CD4-positive, alpha-beta memory T cell (primary cell): ENCODE measurements around the gene LRRC49. TPM values are rescaled to one million over a fixed set of nuclear protein-coding genes. Genes with fewer than 3 reads are reported as not detected.

Experiments used
- CTCF ChIA-PET: fragments of 350-600 bp; sonication (Branson Sonifier 250); formaldehyde crosslinking; loops from one replicate; lab custom pipeline; 2021; ENCODE audit warnings: inconsistent platforms; ENCODE audit not compliant: partially characterized antibody; lab: Charles Lee
- POLR2A ChIA-PET: fragments of 350-600 bp; sonication (Branson Sonifier 250); formaldehyde crosslinking; loops from one replicate; lab custom pipeline; 2021; ENCODE audit not compliant: partially characterized antibody; lab: Charles Lee
- DNase-seq, 5 donors: peaks; one replicate each; pipeline versions ENCODE4 v3.0.0 to v3.0.0-alpha.2; 2020 to 2022; ENCODE audit warnings: mixed read lengths in 1 of 5
- H3K27ac ChIP-seq: one replicate; pipeline ENCODE4 v1.7.0; 2013; ENCODE audit warnings: low read depth, low read length
- H3K27me3 ChIP-seq: 2 replicates; pipeline ENCODE4 v1.7.0; 2013; ENCODE audit warnings: mild to moderate bottlenecking, low read length, moderate library complexity; ENCODE audit not compliant: insufficient read depth
- H3K36me3 ChIP-seq: 2 replicates; pipeline ENCODE4 v1.7.0; 2013; ENCODE audit warnings: mild to moderate bottlenecking, low read length, moderate library complexity; ENCODE audit not compliant: insufficient read depth
- H3K4me1 ChIP-seq: 2 replicates; pipeline ENCODE4 v1.7.0; 2013; ENCODE audit warnings: mild to moderate bottlenecking, low read length, moderate library complexity; ENCODE audit not compliant: insufficient read depth
- H3K4me3 ChIP-seq, 2 donors: one replicate each; pipeline ENCODE4 v1.7.0; 2013; ENCODE audit warnings: low read length in 2 of 2, mild to moderate bottlenecking in 1 of 2
- H3K9me3 ChIP-seq, 2 donors: one replicate each; pipeline ENCODE4 v1.7.0; 2013; ENCODE audit warnings: low read length in 2 of 2, control low read depth in 1 of 2; ENCODE audit not compliant: control insufficient read depth in 1 of 2
- H3K27ac Mint-ChIP-seq, 7 donors: one replicate each; pipeline ENCODE4 v1.8.0; 2020 to 2021; ENCODE audit warnings: mixed read lengths in 7 of 7, mild to moderate bottlenecking in 6 of 7, inconsistent platforms in 3 of 7, moderate library complexity in 3 of 7
- H3K27me3 Mint-ChIP-seq, 2 donors: one replicate each; pipeline ENCODE4 v1.8.0; 2020 to 2021; ENCODE audit warnings: mixed read lengths in 2 of 2
- H3K36me3 Mint-ChIP-seq, 2 donors: one replicate each; pipeline ENCODE4 v1.8.0; 2020 to 2021; ENCODE audit warnings: mixed read lengths in 2 of 2, inconsistent platforms in 1 of 2, mild to moderate bottlenecking in 1 of 2
- H3K4me1 Mint-ChIP-seq, 4 donors: one replicate each; pipeline ENCODE4 v1.8.0; 2020 to 2021; ENCODE audit warnings: mixed read lengths in 4 of 4, mild to moderate bottlenecking in 1 of 4
- H3K4me3 Mint-ChIP-seq, 8 donors: one replicate each; pipeline ENCODE4 v1.8.0; 2020 to 2021; ENCODE audit warnings: mixed read lengths in 8 of 8, mild to moderate bottlenecking in 7 of 8, moderate library complexity in 6 of 8, inconsistent platforms in 3 of 8
- H3K9me3 Mint-ChIP-seq, 8 donors: one replicate each; pipeline ENCODE4 v1.8.0; 2020 to 2021; ENCODE audit warnings: mixed read lengths in 8 of 8, mild to moderate bottlenecking in 5 of 8, inconsistent platforms in 3 of 8, moderate library complexity in 1 of 8
- intact Hi-C: fragments of 100-400 bp; cut with micrococcal nuclease; formaldehyde crosslinking; loops from one replicate; pipeline ENCODE4 v1.15.1; 2023
- polyA plus RNA-seq, 2 donors: library from polyadenylated mRNA; unstranded; fragments of 300-500 nt; fragmentation: Illumina TruSeq; gene quantifications; one replicate each; pipeline ENCODE4 v1.2.3, GENCODE V29; 2021
- total RNA-seq, 2 experiments: library from RNA; stranded (reverse); gene quantifications; one replicate each; pipeline ENCODE4 v1.2.3, GENCODE V29; 2021

LRRC49 gene, protein sequence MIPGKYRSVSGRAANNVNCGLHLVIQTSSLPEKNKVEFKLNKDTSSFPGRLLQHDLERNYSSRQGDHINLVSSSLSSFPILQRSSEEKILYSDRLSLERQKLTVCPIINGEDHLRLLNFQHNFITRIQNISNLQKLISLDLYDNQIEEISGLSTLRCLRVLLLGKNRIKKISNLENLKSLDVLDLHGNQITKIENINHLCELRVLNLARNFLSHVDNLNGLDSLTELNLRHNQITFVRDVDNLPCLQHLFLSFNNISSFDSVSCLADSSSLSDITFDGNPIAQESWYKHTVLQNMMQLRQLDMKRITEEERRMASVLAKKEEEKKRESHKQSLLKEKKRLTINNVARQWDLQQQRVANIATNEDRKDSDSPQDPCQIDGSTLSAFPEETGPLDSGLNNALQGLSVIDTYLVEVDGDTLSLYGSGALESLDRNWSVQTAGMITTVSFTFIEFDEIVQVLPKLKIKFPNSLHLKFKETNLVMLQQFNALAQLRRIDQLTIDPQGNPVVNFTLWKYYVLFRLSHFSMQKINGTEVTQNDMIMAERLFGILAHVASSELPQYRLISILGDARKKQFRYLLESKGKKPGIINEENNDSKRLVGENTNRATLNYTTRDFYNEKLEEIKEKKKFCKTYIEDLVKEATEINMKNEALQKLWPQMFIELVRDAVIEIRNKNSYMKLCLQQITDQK
- total RNA-seq = under 1 TPM; 0.20 to 0.75 TPM
- under 1 TPM in 1 of 2 donors, not detected in 1; 0.50 TPM for polyA plus RNA-seq

DNA sequence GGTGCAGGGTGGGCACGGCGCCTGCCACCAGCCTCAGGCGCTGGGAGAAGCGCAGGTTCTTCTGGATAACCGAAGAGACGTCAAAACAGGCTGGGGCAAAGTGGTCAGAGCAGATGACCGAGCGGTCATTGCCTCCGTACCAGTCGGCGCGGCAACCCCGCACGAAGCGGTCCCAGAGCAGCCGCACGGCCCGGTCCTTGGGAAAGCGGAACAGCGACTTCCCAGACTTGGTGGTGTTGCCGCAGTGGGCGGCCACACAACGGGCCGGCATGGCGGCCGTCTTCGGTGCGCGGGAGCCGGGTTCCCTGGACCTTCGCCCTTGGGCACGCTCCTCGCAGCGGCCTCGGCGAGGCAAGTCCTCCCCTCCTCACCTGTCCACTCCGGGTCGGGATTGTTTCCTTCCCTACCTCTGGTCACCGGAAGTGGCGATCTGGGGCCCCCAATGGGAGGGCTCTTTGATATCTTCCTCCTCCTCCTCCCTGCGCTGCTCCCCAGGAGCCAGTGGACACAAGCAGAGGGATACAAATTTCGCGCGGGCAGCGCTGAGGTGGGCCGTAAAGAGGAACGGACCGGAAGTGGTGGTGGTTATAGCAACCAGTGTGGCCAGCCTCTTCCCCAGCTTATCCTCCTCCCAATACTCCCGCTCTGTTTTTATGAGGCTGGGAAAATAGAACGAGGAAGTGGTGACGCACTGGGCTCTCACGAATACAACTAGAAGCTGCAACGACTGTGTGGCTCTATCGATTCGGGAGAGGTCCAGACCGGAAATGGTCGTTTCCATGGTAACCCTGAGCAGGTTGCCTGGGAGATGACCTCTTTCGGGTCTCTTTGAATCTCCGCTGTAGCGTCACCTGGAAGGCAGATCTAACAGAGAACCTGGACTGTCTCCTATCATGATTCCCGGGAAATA, at the start of gene LRRC49, which contains the start of gene THAP10:
TSS of gene LRRC49 (plus strand) at position 825 of the 910 bp plus-strand sequence. CDS start at position 894, 69 bp downstream.
TSS of gene THAP10 (minus strand) at position 432 of the 910 bp plus-strand sequence. CDS start at position 271, 161 bp downstream.
- Histone ChIP-seq H3K4me1 (peaks cover 14% of the 10 kb centered on the region), H3K9me3 (no peaks in the 10 kb centered on the region), H3K27me3 (peaks cover 11% of the 10 kb centered on the region), H3K36me3 (no peaks in the 10 kb centered on the region), H3K27ac (no peak within 1 kb of the TSS), H3K4me3 (peak within 1 kb of the TSS; percentile 4 to 51)
- peak; percentile 14 to 42 (median 33) for DNase-seq
- CTCF ChIA-PET = no interaction called here
- H3K4me1 Mint-ChIP-seq = peaks cover 13 to 20% (median 15%) of the 10 kb centered on the region in 4 donors
- H3K27me3 Mint-ChIP-seq = peaks cover 20 to 38% of the 10 kb centered on the region in 2 donors
- peak within 1 kb of the TSS; percentile 37 to 93 (median 75) for H3K27ac Mint-ChIP-seq
- no peaks in the 10 kb centered on the region for H3K36me3 Mint-ChIP-seq
- intact Hi-C loops = no loop called here
- POLR2A ChIA-PET = no interaction called here
- H3K4me3 Mint-ChIP-seq = peak within 1 kb of the TSS; percentile 81 to 90 (median 86)
- H3K9me3 Mint-ChIP-seq = peaks cover 0 to 2% (median 0%) of the 10 kb centered on the region in 8 donors

DNA sequence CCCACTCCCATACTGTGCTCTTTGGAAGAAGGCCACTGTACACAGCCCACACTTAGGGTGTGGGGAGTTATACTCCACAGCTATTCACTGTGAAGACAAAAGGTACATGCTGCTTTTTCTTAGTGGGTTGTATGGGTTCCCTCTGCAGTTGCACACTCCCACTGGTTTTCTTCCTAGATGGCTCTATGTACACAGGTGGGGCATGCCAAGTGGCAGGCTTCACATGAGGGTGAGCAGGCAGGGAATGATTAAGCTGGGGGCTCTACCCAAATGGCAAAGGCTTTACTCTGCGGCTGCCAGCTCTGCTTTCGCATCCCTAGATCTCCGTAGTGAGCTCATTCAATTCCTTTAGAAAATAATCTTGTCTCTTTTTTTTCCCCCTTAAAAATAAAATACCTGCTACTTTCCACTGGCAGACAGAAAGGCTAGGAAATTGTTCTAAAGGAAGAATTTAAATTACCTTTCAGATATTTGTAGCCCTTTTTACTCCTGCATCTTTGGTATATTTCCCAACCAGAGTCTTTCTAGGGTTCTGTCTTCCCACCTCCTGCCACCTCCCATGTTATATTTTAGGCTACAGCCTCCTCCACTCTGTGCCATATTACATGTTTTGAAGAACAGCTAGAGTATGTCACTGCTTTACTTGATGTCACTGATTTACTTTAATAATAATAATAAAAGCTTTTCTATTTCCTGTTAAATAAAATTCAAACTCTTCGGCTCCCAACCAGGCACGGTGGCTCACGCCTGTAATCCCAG, 46.8 kb upstream of the LRRC49 start:
- Histone ChIP-seq H3K27me3 (no peaks in the 10 kb centered on the region), H3K4me1 (no peaks in the 10 kb centered on the region), H3K9me3 (no peaks in the 10 kb centered on the region), H3K27ac (no peak overlapping the region), H3K36me3 (no peaks in the 10 kb centered on the region), H3K4me3 (no peak overlapping the region)
- ChIA-PET CTCF (interaction anchor here (1.4 kb wide), 1 partner anchor 20 kb away, joined by 4 read pairs; no protein-coding TSS in a partner anchor), POLR2A (no interaction called here)
- Mint-ChIP-seq H3K27ac (no peak overlapping the region), H3K9me3 (no peaks in the 10 kb centered on the region), H3K4me3 (no peak overlapping the region), H3K36me3 (no peaks in the 10 kb centered on the region), H3K4me1 (no peaks in the 10 kb centered on the region), H3K27me3 (peaks cover 16 to 22% of the 10 kb centered on the region in 2 donors)
- DNase-seq = no peak
- intact Hi-C loops = no loop called here

GRCh38 chr15:70851889-70852288, 40.7 kb upstream of the LRRC49 start:
- DNase-seq = no peak
- Mint-ChIP-seq H3K27me3 (peaks cover 45 to 49% of the 10 kb centered on the region in 2 donors), H3K4me1 (peaks cover 3 to 9% (median 5%) of the 10 kb centered on the region in 4 donors), H3K9me3 (no peaks in the 10 kb centered on the region), H3K36me3 (no peaks in the 10 kb centered on the region), H3K27ac (no peak overlapping the region), H3K4me3 (peak overlapping the region in 2 of 8 donors; percentile 34 to 59)
- no peaks in the 10 kb centered on the region for H3K9me3 ChIP-seq
- H3K4me1 ChIP-seq = no peaks in the 10 kb centered on the region
- no peak overlapping the region for H3K27ac ChIP-seq
- POLR2A ChIA-PET = no interaction called here
- H3K36me3 ChIP-seq = no peaks in the 10 kb centered on the region
- no peak overlapping the region for H3K4me3 ChIP-seq
- CTCF ChIA-PET = no interaction called here
- H3K27me3 ChIP-seq = peaks cover 21% of the 10 kb centered on the region
- intact Hi-C loops = no loop called here

DNA sequence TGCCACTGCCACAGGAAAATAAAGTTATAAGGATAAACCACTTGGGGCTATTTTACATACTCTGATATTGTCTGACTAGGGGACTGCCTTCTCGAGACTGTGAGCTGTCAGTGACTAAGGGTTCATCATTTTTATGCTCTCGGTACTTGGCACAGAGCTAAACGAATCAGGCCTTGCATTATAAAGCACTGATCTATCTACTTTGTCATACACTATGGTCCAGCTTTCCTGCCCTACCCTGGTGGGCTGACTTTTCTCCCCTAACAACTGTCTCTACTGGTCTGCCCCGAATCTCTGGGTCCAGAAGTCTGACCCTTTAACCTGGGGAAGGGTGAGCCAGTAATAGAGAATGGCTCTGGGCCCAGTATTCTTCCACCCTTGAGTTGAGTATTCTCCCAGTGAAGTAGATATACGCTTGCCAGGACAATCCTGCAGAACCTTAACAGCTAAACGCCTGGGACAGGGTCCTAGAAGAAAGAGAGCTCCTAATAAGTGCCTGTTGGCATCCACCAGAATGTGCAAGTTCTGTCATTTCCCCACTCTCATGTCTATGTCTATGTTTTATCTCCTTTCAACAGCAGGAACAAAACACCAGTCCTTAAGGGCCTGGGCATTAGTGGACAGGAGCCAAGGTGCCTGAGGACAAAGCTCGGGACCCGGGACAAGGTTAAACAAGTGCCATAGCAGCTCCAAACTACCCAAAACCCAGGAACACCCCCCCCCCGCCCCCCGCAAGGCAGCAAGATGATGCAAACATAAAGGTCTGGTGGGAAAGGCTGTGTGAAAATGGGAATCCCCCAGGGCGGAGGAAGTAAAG, 39.9 kb upstream of the LRRC49 start:
- Mint-ChIP-seq H3K9me3 (no peaks in the 10 kb centered on the region), H3K4me1 (peaks cover 3 to 9% (median 5%) of the 10 kb centered on the region in 4 donors), H3K27ac (peak overlapping the region in 1 of 7 donors; percentile 2), H3K36me3 (no peaks in the 10 kb centered on the region), H3K4me3 (peak overlapping the region; percentile 41 to 73 (median 56)), H3K27me3 (peaks cover 43 to 48% of the 10 kb centered on the region in 2 donors)
- intact Hi-C loops = no loop called here
- no peak overlapping the region for H3K27ac ChIP-seq
- H3K4me3 ChIP-seq = no peak overlapping the region
- peaks cover 21% of the 10 kb centered on the region for H3K27me3 ChIP-seq
- ChIA-PET CTCF (no interaction called here), POLR2A (no interaction called here)
- H3K4me1 ChIP-seq = no peaks in the 10 kb centered on the region
- H3K36me3 ChIP-seq = no peaks in the 10 kb centered on the region
- no peaks in the 10 kb centered on the region for H3K9me3 ChIP-seq
- DNase-seq = no peak

DNA sequence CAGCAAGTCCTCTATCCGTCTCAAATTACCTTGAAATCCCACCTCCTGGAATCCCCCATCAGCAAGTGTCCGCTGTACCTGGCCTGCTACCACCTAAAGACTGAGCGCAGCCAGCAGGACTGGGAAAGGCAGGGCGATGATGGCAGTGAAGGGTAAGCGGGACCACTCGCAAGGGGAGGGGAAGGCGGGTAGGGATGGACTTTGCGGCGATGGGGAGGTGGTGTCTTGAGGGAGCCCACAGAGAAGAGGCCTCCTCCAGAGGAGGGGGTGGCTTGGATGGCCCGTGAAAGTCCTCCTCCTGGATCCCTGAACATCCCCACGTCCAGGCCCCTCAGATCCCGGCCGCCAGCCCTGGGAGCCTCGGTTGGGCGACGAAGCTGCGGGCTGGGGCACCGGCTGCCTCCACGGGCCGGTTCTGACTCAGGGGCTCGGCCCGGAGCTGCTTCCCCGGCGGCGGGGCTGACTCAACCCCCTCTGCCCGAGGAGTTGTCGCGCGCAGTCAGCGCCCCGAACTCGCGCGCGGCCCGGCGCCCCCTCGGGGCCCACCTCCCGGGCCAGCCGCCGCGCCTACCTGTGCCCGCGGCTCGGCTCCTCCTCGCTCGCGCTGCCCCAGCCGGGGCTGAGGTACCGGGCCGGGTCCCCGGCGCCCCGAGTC, 39.2 kb upstream of the LRRC49 start:
- Histone ChIP-seq H3K27me3 (peaks cover 21% of the 10 kb centered on the region), H3K9me3 (no peaks in the 10 kb centered on the region), H3K36me3 (no peaks in the 10 kb centered on the region), H3K4me1 (no peaks in the 10 kb centered on the region), H3K4me3 (no peak overlapping the region), H3K27ac (no peak overlapping the region)
- H3K27me3 Mint-ChIP-seq = peaks cover 42 to 48% of the 10 kb centered on the region in 2 donors
- H3K9me3 Mint-ChIP-seq = no peaks in the 10 kb centered on the region
- no peak overlapping the region for H3K27ac Mint-ChIP-seq
- no peaks in the 10 kb centered on the region for H3K36me3 Mint-ChIP-seq
- CTCF ChIA-PET = no interaction called here
- POLR2A ChIA-PET = no interaction called here
- H3K4me1 Mint-ChIP-seq = peaks cover 3 to 9% (median 5%) of the 10 kb centered on the region in 4 donors
- DNase-seq = no peak
- H3K4me3 Mint-ChIP-seq = peak overlapping the region in 7 of 8 donors; percentile 41 to 73 (median 56)
- intact Hi-C loops = no loop called here
